Endometrial microvascular endothelial cells (primary cell): Measurements from ENCODE around the gene ABCB9. TPM values are rescaled to one million over a fixed set of nuclear protein-coding genes. Genes with fewer than 3 reads are reported as not detected.

ENCODE experiments used
- in situ Hi-C: cut with HindIII; loops from 2 replicates; pipeline ENCODE4 v1.10.0; 2017; ENCODE audit warnings: low sequenced_read_pairs, low pct_unique_long_range_greater_than_20kb; ENCODE audit errors: inconsistent ontology term
- total RNA-seq: library from RNA; depleted of rRNA; stranded (reverse); fragments of >200 nt; gene quantifications from one replicate; pipeline ENCODE4 v1.2.3, GENCODE V29; 2015; ENCODE audit errors: inconsistent ontology term

Gene ABCB9
- total RNA-seq, 1 donor from 2014 or later = 8.0 TPM

- in situ Hi-C loops = no loop called here
These were observed 78.0 kb downstream of the ABCB9 start for GRCh38 chr12:122888232-122888752.

GRCh38 chr12:122887819-122888212 lies 78.4 kb downstream of the ABCB9 start:
- in situ Hi-C loops = no loop called here

GRCh38 chr12:122886851-122887818 lies 79.1 kb downstream of the ABCB9 start:
- in situ Hi-C loops = no loop called here

GRCh38 chr12:122886161-122886560 lies 80.1 kb downstream of the ABCB9 start:
- in situ Hi-C loops = no loop called here

GRCh38 chr12:122884860-122885259 lies 81.4 kb downstream of the ABCB9 start:
- in situ Hi-C loops = no loop called here

GRCh38 chr12:122884091-122884826 lies 82.0 kb downstream of the ABCB9 start:
- in situ Hi-C loops = no loop called here

GRCh38 chr12:122882908-122883558 lies 83.2 kb downstream of the ABCB9 start:
- in situ Hi-C loops = no loop called here

- in situ Hi-C loops = no loop called here
These were observed 85.6 kb downstream of the ABCB9 start for GRCh38 chr12:122880668-122881067.

- in situ Hi-C loops = no loop called here
These were observed 86.1 kb downstream of the ABCB9 start for GRCh38 chr12:122880155-122880667.

Other genes starting within 250 kb of the ABCB9 start
- not detected for gene HCAR3, start 249.7 kb downstream of the ABCB9 start, total RNA-seq
- under 0.01 TPM for gene HCAR1, start 235.6 kb downstream of the ABCB9 start, total RNA-seq
- 35.9 TPM for gene DENR, start 213.6 kb downstream of the ABCB9 start, total RNA-seq
- gene CCDC62, start 191.9 kb downstream of the ABCB9 start, total RNA-seq = not detected
- 81.0 TPM for gene HIP1R, start 131.0 kb downstream of the ABCB9 start, total RNA-seq
- 29.5 TPM for gene VPS37B, start 70.3 kb downstream of the ABCB9 start, total RNA-seq
- 14.7 TPM for gene OGFOD2, start 8.8 kb upstream of the ABCB9 start, total RNA-seq
- gene ARL6IP4, start 14.2 kb upstream of the ABCB9 start, total RNA-seq = 258 TPM
- gene PITPNM2, start 184.6 kb upstream of the ABCB9 start, total RNA-seq = 5.9 TPM